T-cell (primary cell): ENCODE data around the gene MUC4. TPM values are rescaled to one million over a fixed set of nuclear protein-coding genes. Genes with fewer than 3 reads are reported as not detected.

Experiments used
- ATAC-seq, 4 experiments: fragments of 200-7000 bp in 3 of 4; fragments of 150-1000 bp in 1 of 4; cut with Tn5 transposase; replicated peaks in 1 of 4; 1 replicate in 3 of 4; 2 replicates in 1 of 4; pipeline ENCODE4 v1.10.0; 2021; ENCODE audit warnings: moderate library complexity in 3 of 4, mild to moderate bottlenecking in 2 of 4, moderate number of reproducible peaks in 1 of 4
- CTCF ChIA-PET, 2 donors: fragments of 300-600 bp; sonication (Branson Sonifier 250); formaldehyde crosslinking; loops; one replicate each; lab custom pipeline; 2022; ENCODE audit warnings: antibody characterized with exemption in 2 of 2; lab: Charles Lee
- POLR2A ChIA-PET, 2 donors: fragments of 300-600 bp; sonication (Branson Sonifier 250); formaldehyde crosslinking; loops; one replicate each; lab custom pipeline; 2022; ENCODE audit warnings: antibody characterized with exemption in 2 of 2; lab: Charles Lee
- DNase-seq, 35 experiments: peaks; one replicate each; pipeline versions ENCODE4 v3.0.0 to v3.0.0-alpha.2; 2013 to 2023
- H3K27ac ChIP-seq: one replicate; pipeline ENCODE4 v1.5.1; 2013; ENCODE audit warnings: low read length
- H3K27me3 ChIP-seq, 2 experiments: replicated peaks in 1 of 2; 1 replicate in 1 of 2; 2 replicates in 1 of 2; pipeline versions ENCODE4 v1.6.1 to v1.7.0; 2013; ENCODE audit warnings: low read length in 1 of 2, mixed read lengths in 1 of 2; ENCODE audit not compliant: control insufficient read depth in 2 of 2, insufficient read depth in 2 of 2; ENCODE audit errors: extremely low read depth in 1 of 2
- H3K36me3 ChIP-seq, 2 donors: 1 replicate in 1 of 2; 2 replicates in 1 of 2; pipeline versions ENCODE4 v1.6.1 to v1.7.0; 2013; ENCODE audit warnings: low read length in 1 of 2; ENCODE audit not compliant: control insufficient read depth in 2 of 2, insufficient read depth in 1 of 2; ENCODE audit errors: extremely low read depth in 1 of 2
- H3K4me1 ChIP-seq, 2 experiments: 1 replicate in 1 of 2; 2 replicates in 1 of 2; pipeline versions ENCODE4 v1.6.1 to v1.7.0; 2013; ENCODE audit warnings: low read length in 2 of 2, mixed read lengths in 1 of 2; ENCODE audit not compliant: insufficient read depth in 2 of 2, control insufficient read depth in 1 of 2; ENCODE audit errors: extremely low read depth in 1 of 2
- H3K4me3 ChIP-seq, 2 donors: 1 replicate in 1 of 2; 2 replicates in 1 of 2; pipeline versions ENCODE4 v1.5.1 to v1.7.0; 2013; ENCODE audit warnings: mild to moderate bottlenecking in 2 of 2, low read length in 1 of 2, moderate library complexity in 1 of 2; ENCODE audit not compliant: control insufficient read depth in 1 of 2; ENCODE audit errors: extremely low read depth in 1 of 2
- H3K9me3 ChIP-seq: 2 replicates; pipeline ENCODE4 v1.7.0; 2013
- H3K27ac Mint-ChIP-seq, 2 donors: one replicate each; pipeline ENCODE4 v1.8.0; 2020 to 2021; ENCODE audit warnings: mild to moderate bottlenecking in 2 of 2, mixed read lengths in 2 of 2
- H3K27me3 Mint-ChIP-seq, 2 donors: one replicate each; pipeline ENCODE4 v1.8.0; 2021 to 2022; ENCODE audit warnings: mixed read lengths in 2 of 2
- H3K36me3 Mint-ChIP-seq: one replicate; pipeline ENCODE4 v1.8.0; 2021; ENCODE audit warnings: mixed read lengths
- H3K4me1 Mint-ChIP-seq, 3 donors: one replicate each; pipeline ENCODE4 v1.8.0; 2020 to 2022; ENCODE audit warnings: mixed read lengths in 3 of 3, mild to moderate bottlenecking in 1 of 3
- H3K4me3 Mint-ChIP-seq, 3 donors: one replicate each; pipeline ENCODE4 v1.8.0; 2020 to 2022; ENCODE audit warnings: mild to moderate bottlenecking in 3 of 3, mixed read lengths in 3 of 3, moderate library complexity in 3 of 3
- H3K9me3 Mint-ChIP-seq, 3 donors: one replicate each; pipeline ENCODE4 v1.8.0; 2020 to 2022; ENCODE audit warnings: mixed read lengths in 3 of 3
- WGBS: methylation state at CpG from one replicate; pipeline ENCODE4 v1.1.5; 2013; ENCODE audit warnings: missing lambda C conversion rate; ENCODE audit not compliant: insufficient coverage; 5-methylcytosine and 5-hydroxymethylcytosine counted together
- total RNA-seq, 35 experiments: library from RNA in 6 of 35; stranded (reverse) in 6 of 35; fragments of 120-200 nt in 1 of 35; gene quantifications; one replicate each; pipeline versions ENCODE4 v1.2.1 to v1.2.4 and lab custom pipeline; 2013 to 2026

Gene MUC4
- total RNA-seq, 5 donors from 2014 or later (not counting 1 experiment from before 2014, with no cell fraction given) = 0.03 to 0.16 (median 0.05) TPM; not detected in 1

DNA sequence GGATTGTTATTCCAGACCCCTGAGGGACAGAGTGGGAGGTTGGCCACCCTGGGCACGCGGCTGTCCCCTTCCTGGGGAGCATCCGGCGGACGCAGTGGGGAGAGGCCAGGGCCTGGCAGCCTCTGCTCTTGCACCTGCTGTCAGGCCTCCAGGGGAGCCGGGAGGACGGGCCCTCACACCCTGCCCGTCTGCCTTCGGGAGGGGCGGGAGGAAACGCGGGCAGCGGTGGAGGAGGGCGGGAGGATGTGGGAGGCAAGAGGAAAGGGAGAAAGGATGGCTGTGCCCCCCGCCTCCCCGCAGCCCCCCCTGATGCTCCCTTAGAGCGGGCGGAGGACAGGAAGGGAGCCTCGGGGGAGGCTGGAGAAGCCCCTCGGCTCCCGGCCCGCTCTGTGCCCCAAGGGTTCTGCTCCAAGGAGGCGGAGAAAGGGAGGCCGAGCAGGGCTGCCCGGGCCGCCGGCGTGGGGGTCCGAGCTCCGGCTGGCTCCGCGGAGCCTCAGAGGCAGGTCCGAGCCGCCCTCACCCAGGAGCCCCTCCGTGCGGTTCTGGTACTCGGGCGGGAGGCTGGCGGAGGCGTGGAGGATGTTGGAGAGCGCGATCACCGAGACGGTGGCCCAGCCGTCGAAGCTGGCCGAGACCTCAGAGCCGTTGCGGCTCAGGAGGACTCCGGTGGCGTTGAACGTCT is 50.0 kb downstream of the MUC4 start:
- H3K36me3 ChIP-seq = no peaks in the 10 kb centered on the region
- peak in 1 of 4 experiments; percentile 33 for ATAC-seq
- H3K9me3 ChIP-seq = no peaks in the 10 kb centered on the region
- POLR2A ChIA-PET = no interaction called here
- CTCF ChIA-PET = no interaction called here
- peaks cover 0 to 67% of the 10 kb centered on the region in 2 experiments for H3K27me3 ChIP-seq
- H3K4me1 ChIP-seq = peaks cover 0 to 9% of the 10 kb centered on the region in 2 experiments
- no peaks in the 10 kb centered on the region for H3K36me3 Mint-ChIP-seq
- H3K27me3 Mint-ChIP-seq = peaks cover 38 to 46% of the 10 kb centered on the region in 2 donors
- 17% methylated on average over 45 of the region's 52 CpGs for WGBS
- peak overlapping the region in 1 of 3 donors; percentile 36 for H3K4me3 Mint-ChIP-seq
- H3K27ac ChIP-seq = no peak overlapping the region
- H3K4me3 ChIP-seq = no peak overlapping the region
- no peaks in the 10 kb centered on the region for H3K9me3 Mint-ChIP-seq
- DNase-seq = no peak
- peaks cover 0 to 2% (median 1%) of the 10 kb centered on the region in 3 donors for H3K4me1 Mint-ChIP-seq
- H3K27ac Mint-ChIP-seq = no peak overlapping the region

DNA sequence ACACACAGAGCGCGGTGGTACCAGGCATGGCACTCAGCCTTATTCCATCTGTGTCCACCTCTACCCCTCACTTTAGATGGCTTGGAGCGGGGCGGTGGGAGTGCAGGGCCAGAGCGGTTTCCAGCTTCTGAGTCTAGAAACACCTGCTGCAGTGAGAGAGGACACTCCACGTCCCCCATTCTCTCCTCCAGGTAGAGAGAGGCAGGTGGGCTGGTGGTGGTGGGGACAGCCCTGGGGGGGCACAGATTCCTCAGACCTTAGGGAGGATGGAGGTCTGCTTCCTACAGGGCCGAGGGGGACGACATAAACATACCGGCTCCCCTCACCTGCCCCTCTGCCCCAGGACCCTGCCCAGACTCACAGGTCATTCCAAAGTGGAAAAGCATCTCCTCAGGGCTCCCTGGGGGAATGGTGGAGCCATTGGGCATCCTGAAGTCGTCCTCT is 50.6 kb downstream of the MUC4 start:
- peaks cover 38 to 49% of the 10 kb centered on the region in 2 donors for H3K27me3 Mint-ChIP-seq
- no peaks in the 10 kb centered on the region for H3K36me3 ChIP-seq
- H3K36me3 Mint-ChIP-seq = no peaks in the 10 kb centered on the region
- ChIA-PET CTCF (no interaction called here), POLR2A (no interaction called here)
- no peak overlapping the region for H3K4me3 ChIP-seq
- ATAC-seq (no peak), DNase-seq (peak in 1 of 35 experiments; percentile 0)
- peak overlapping the region in 1 of 3 donors; percentile 36 for H3K4me3 Mint-ChIP-seq
- H3K9me3 Mint-ChIP-seq = no peaks in the 10 kb centered on the region
- 82% methylated on average over 8 of the region's 10 CpGs for WGBS
- H3K27ac Mint-ChIP-seq = no peak overlapping the region
- peaks cover 0 to 68% of the 10 kb centered on the region in 2 experiments for H3K27me3 ChIP-seq
- H3K4me1 Mint-ChIP-seq = peaks cover 0 to 5% (median 2%) of the 10 kb centered on the region in 3 donors
- H3K9me3 ChIP-seq = no peaks in the 10 kb centered on the region
- peaks cover 0 to 9% of the 10 kb centered on the region in 2 experiments for H3K4me1 ChIP-seq
- no peak overlapping the region for H3K27ac ChIP-seq

DNA sequence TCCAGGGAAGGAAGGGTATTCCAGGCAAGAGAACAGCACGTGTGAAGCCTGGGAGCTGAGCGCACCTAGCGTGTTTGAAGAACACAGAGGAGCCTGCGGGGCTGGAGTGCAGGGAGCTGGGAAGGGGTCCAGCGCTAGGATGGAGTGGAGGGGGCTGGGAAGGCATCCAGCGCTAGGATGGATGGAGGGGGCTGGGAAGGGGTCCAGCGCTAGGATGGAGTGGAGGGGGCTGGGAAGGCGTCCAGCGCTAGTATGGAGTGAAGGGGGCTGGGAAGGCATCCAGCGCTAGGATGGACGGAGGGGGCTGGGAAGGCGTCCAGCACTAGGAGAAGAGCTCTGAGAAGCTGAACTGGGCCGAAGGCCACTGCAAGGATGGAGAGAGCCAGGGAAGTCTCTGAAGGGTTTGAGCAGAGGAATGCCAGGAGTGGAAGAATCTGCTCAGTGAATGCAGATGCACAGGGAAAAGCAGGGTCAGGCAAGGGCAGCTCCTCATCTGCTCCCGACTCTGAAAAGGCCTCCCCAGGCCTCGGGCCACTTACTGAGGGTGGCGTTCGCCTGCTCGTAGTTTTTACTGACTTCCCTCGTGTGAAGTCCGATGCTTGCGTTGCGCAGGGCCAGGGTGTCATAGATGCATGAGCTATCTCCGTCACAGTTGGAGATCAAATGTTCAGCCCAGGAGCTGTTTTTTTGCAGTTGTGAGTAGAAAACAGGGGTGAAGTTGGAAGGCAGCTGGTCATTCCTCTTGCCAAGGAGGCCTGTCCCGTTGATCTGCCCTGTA is 51.2 kb downstream of the MUC4 start:
- Histone ChIP-seq H3K27me3 (peaks cover 0 to 68% of the 10 kb centered on the region in 2 experiments), H3K9me3 (no peaks in the 10 kb centered on the region), H3K4me1 (peaks cover 0 to 9% of the 10 kb centered on the region in 2 experiments), H3K36me3 (no peaks in the 10 kb centered on the region), H3K27ac (no peak overlapping the region), H3K4me3 (no peak overlapping the region)
- no peak overlapping the region for H3K27ac Mint-ChIP-seq
- ATAC-seq = no peak
- DNase-seq = peak in 1 of 35 experiments; percentile 10
- POLR2A ChIA-PET = no interaction called here
- CTCF ChIA-PET = no interaction called here
- H3K4me1 Mint-ChIP-seq = peaks cover 0 to 5% (median 2%) of the 10 kb centered on the region in 3 donors
- no peaks in the 10 kb centered on the region for H3K36me3 Mint-ChIP-seq
- peaks cover 38 to 49% of the 10 kb centered on the region in 2 donors for H3K27me3 Mint-ChIP-seq
- peak overlapping the region in 1 of 3 donors; percentile 36 for H3K4me3 Mint-ChIP-seq
- WGBS = 87% methylated on average over 24 of the region's 24 CpGs
- no peaks in the 10 kb centered on the region for H3K9me3 Mint-ChIP-seq

DNA sequence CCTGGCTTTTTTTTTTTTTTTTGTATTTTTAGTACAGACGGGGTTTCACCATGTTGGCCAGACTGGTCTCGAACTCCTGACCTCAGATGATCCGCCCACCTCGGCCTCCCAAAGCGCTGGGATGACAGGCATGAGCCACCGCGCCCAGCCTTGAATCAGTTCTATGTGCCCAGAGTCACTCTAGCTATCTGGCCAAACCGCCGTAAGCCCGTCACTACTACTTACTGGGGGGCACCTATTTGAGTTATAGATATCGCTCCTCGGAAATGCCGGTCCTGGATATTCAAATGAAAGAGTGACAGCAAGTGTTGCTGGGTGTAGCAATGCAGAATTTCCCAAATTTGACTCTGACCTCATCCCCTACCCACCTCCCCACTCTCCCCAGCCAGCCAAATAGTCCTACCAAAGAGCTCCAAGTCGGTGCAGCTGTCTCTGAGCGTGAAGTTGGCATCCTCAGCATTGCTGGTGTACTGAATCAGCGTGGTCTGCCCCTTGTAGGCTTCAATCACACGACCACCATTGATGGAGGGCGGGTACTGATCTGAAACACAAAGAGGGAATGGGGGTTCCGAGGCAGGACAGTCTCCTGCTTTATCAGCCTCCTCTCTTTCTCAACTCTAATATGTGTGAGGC is 52.9 kb downstream of the MUC4 start:
- H3K4me1 Mint-ChIP-seq = peaks cover 0 to 5% (median 2%) of the 10 kb centered on the region in 3 donors
- DNase-seq = peak in 1 of 35 experiments; percentile 23
- no peak for ATAC-seq
- H3K4me1 ChIP-seq = peaks cover 0 to 9% of the 10 kb centered on the region in 2 experiments
- no peak overlapping the region for H3K27ac Mint-ChIP-seq
- no peaks in the 10 kb centered on the region for H3K9me3 Mint-ChIP-seq
- ChIA-PET POLR2A (no interaction called here), CTCF (no interaction called here)
- H3K27me3 Mint-ChIP-seq = peaks cover 32 to 41% of the 10 kb centered on the region in 2 donors
- H3K4me3 Mint-ChIP-seq = no peak overlapping the region
- no peak overlapping the region for H3K4me3 ChIP-seq
- H3K27me3 ChIP-seq = peaks cover 0 to 63% of the 10 kb centered on the region in 2 experiments
- no peaks in the 10 kb centered on the region for H3K9me3 ChIP-seq
- no peak overlapping the region for H3K27ac ChIP-seq
- H3K36me3 ChIP-seq = no peaks in the 10 kb centered on the region
- H3K36me3 Mint-ChIP-seq = no peaks in the 10 kb centered on the region
- 76% methylated on average over 7 of the region's 19 CpGs for WGBS

DNA sequence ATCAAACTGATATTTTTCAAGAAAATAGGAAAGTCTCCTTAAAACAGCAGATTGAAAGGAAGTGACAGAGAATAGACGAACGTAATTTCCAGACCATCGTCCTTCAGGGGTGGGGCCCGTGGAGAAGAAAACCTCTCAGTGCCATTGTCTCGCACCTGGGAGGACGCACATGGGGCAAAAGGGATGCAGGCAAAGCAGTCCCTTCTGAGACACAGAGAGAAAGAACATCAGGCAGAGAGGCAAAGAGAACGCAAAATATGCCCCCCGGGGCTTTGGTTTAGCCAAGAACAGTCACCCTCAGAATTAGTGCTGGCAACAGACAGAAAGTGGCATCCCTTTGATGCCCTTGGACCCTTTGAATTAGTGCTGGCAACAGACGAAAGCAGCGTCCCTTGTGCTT is 53.9 kb downstream of the MUC4 start:
- H3K27me3 Mint-ChIP-seq = peaks cover 30 to 40% of the 10 kb centered on the region in 2 donors
- no peak overlapping the region for H3K4me3 ChIP-seq
- 76% methylated on average over 10 of the region's 10 CpGs for WGBS
- no peak for ATAC-seq
- H3K27ac Mint-ChIP-seq = no peak overlapping the region
- no peaks in the 10 kb centered on the region for H3K36me3 ChIP-seq
- H3K4me3 Mint-ChIP-seq = no peak overlapping the region
- ChIA-PET CTCF (no interaction called here), POLR2A (no interaction called here)
- DNase-seq = no peak
- H3K27ac ChIP-seq = no peak overlapping the region
- H3K4me1 Mint-ChIP-seq = peaks cover 0 to 5% (median 4%) of the 10 kb centered on the region in 3 donors
- H3K9me3 Mint-ChIP-seq = no peaks in the 10 kb centered on the region
- H3K27me3 ChIP-seq = peaks cover 0 to 62% of the 10 kb centered on the region in 2 experiments
- H3K9me3 ChIP-seq = no peaks in the 10 kb centered on the region
- H3K36me3 Mint-ChIP-seq = no peaks in the 10 kb centered on the region
- peaks cover 0 to 14% of the 10 kb centered on the region in 2 experiments for H3K4me1 ChIP-seq

DNA sequence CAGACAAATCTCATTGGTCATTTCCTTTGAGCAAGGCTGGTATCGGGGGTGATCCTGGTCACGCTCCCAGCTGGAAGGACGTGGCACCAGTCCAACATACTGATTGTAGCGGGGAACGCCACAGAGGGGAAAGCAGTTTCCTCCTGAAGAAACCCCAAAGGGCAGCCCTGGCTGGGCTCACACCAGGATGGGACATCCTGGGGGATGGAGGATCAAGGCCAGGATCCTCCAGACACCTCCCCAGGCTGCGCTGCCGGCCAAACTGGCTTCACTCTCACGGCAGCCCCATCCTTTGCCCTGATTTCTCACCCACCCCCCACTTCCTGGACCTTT is 54.3 kb downstream of the MUC4 start:
- Histone ChIP-seq H3K27me3 (peaks cover 0 to 60% of the 10 kb centered on the region in 2 experiments), H3K27ac (no peak overlapping the region), H3K4me3 (no peak overlapping the region), H3K4me1 (peaks cover 0 to 14% of the 10 kb centered on the region in 2 experiments), H3K9me3 (no peaks in the 10 kb centered on the region), H3K36me3 (no peaks in the 10 kb centered on the region)
- H3K9me3 Mint-ChIP-seq = no peaks in the 10 kb centered on the region
- H3K27me3 Mint-ChIP-seq = peaks cover 30 to 40% of the 10 kb centered on the region in 2 donors
- ChIA-PET POLR2A (no interaction called here), CTCF (no interaction called here)
- peaks cover 0 to 5% (median 4%) of the 10 kb centered on the region in 3 donors for H3K4me1 Mint-ChIP-seq
- H3K27ac Mint-ChIP-seq = no peak overlapping the region
- 75% methylated on average over 5 of the region's 8 CpGs for WGBS
- no peaks in the 10 kb centered on the region for H3K36me3 Mint-ChIP-seq
- DNase-seq = peak in 1 of 35 experiments; percentile 14
- H3K4me3 Mint-ChIP-seq = no peak overlapping the region
- no peak for ATAC-seq
